Stimulated activated naive CD4-positive, alpha-beta T cell (primary cell): Measurements from ENCODE around the gene NLGN4X.
A peak's percentile ranks its signal among the peaks of the same experiment; 100 is the strongest.

ENCODE experiments used
- DNase-seq, 6 experiments: peaks; one replicate each; lab custom pipeline; 2025; lab: John Stamatoyannopoulos, UW

Gene NLGN4X

DNA sequence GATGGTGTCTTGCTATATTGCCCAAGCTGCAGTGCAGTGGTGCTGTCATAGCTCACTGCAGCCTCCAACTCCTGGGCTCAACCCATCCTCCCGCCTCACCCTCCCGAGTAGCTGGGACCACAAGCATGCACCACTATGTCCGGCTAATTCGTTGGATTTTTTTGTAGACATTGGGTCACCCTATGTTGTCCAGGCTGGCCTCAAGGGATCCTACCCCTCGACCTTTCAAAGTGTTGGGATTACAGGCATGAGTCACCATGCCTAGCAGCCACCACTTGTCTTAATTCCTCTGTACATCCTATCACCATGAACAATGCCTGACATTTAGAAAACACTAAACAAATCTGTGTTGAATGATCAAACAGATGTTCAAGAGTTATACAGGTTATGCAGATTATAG lies 76.7 kb downstream of the NLGN4X start:
- no peak for DNase-seq

GRCh38 chrX:6149060-6149872 lies 79.4 kb downstream of the NLGN4X start:
- DNase-seq: no peak

DNA sequence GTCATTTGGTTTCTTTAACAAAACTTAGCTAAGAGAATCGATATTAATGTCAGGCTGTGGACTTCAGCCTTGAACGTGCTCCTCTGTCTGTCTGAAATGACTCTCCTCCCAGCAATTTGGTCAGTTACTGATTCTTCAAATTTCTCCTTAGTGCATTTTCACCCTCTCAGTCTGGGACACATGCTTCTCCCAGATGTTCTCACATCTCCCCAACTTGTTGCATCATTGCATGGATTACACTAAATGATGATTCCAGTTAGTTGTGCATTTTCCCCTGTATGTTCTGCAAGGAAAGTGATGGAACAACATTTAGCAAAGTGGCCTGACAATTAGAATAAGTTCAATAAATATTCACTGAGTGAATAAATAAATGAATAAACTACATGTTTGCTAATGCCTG lies 94.4 kb downstream of the NLGN4X start:
- no peak for DNase-seq

DNA sequence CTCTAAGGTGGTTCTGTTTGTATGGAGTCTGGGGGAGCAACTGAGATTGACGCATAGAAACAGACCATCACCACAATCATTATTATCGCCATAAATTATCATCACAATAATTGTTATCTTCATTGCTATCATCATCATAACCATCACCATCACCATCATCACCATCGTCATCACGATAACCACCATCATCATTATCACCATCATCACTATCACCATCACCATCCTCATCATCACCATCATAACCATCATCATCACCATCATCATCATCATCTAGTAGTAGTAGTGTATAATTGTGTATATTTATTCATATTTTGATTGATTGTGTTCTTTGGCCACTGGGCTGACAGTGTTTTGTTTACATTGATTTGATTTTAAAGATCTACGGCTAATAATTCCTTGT lies 95.7 kb downstream of the NLGN4X start:
- no peak for DNase-seq

DNA sequence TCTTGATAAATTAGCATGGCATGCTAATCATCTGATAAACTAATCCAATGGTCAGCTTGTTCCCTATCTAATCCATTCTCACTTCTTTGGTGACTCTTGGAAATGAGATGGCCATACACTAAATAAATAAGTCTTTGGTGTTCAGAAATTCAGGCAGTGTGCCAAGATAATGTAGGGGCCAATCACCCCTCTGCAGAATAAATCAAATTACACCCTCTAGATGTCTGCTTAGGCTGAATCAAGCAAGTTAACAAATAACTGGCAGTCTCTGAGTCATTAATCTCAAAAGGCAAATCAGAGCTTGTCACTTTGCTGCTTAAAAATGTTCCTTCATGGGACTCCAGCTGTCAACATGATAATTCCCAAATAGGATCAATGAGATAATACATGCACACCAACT lies 97.4 kb downstream of the NLGN4X start:
- DNase-seq: no peak

- DNase-seq: no peak
Measured at GRCh38 chrX:6129195-6129594, 99.5 kb downstream of the NLGN4X start.

GRCh38 chrX:6120329-6120728 lies 108.3 kb downstream of the NLGN4X start:
- no peak for DNase-seq

GRCh38 chrX:6095469-6095868 lies 133.2 kb downstream of the NLGN4X start:
- DNase-seq: no peak

DNA sequence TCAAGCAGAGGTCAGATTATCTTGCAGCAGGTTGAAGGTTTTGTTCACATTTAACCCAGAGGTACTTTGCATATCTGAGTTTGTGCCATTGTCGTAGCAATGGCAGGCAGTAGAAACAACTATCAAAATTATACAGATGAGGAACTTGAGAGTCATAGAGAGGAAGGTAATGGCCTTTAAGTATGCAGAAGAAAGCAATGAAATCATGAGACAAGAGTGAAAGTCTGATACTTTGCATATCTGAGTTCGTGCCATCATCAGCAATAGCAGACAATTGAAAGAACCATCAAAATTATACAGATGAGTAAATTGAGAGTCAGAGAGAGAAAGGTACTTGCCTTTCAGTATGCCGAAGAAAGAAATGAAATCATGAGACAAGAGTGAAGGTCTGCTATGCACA lies 154.1 kb downstream of the NLGN4X start:
- DNase-seq: no peak

- DNase-seq: no peak
Measured at GRCh38 chrX:6071731-6072130, 156.9 kb downstream of the NLGN4X start.

- DNase-seq: no peak
Measured at GRCh38 chrX:6067600-6067999, 161.1 kb downstream of the NLGN4X start.

- no peak for DNase-seq
Measured at GRCh38 chrX:6053141-6053540, 175.5 kb downstream of the NLGN4X start.

DNA sequence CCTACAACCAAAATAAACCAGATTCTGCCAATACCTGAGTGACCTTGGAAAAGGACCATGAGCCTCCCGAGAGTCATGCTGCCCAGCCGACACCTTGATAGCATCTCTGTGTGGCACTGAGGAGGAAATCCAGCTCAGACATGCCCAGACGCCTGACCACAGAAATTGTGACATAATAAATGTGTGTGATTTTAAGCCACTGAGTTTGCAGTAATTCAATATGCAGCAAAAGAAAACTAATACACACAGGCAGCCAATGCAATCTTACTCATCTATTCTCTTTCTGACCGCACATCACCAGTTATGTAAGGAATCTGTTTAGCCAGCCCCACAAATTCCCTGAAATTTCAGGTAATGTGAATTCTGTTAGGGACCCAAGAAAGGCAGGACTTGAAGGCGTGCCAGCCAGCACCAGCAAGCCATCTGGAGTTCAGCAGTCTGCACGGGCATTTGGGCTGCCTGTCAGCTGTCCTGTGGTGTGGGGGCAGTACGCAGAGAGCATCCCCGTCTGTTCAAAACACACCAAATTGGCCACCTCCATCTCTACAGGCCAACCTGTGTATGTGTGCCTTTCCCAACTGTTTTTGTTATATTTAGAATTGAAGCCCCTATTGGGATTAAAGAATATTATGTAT lies 176.4 kb downstream of the NLGN4X start:
- no peak for DNase-seq

DNA sequence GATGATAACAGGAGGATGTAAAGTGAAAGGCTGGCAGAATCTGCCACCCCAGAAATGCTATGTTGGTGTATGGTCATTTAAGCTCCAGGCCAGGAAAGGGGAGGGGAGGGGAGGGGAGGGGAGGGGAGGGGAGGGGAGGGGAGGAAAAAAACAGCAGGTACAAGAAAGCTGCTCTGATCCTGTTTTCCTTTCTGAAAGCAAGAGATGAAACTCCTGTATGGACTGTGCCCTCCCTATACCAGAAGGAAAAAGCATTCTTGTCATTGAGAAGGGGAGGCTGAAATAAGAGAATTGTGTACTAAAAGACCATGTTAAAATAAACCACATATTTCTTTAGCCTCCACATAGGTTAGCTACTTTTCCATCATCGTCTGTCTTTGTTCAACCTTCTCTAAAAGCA lies 179.5 kb downstream of the NLGN4X start:
- DNase-seq: no peak

DNA sequence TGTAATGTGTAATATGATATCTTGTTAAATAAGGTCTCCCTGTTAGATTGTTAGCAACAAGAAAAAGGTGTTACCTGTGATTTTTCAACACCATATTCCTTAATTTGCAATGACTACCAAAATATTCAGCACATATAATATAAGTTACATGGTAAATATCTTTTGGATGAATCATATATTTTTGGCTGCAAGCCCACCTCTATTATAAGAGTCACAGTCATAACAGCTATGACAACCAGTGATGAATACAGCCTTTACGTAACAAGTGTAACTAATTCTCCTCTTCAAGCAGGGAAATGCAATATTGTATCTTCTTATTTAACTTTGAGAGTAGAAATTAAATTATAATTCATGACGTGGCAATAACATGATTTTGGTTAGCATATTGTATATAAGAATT lies 187.0 kb downstream of the NLGN4X start:
- DNase-seq: no peak

DNA sequence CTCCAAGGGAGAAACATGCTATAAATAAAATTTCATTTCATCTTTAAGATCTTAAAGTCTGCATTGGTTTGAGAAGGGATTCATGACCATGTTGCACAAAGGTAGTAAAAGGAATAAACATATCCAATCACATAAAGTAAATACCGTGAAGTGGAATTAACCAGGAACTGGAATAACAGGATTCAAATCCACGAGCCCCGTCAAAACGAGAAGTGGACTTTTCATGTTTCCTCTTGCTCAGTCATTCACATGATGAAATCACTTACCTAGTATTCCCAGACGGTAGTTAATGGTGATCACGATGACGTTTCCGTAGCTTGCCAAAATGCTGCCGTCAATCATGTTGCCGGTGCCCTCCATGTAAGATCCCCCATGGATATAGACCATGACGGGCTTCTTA lies 199.7 kb downstream of the NLGN4X start:
- no peak for DNase-seq

GRCh38 chrX:6026980-6027379 lies 201.7 kb downstream of the NLGN4X start:
- no peak for DNase-seq

DNA sequence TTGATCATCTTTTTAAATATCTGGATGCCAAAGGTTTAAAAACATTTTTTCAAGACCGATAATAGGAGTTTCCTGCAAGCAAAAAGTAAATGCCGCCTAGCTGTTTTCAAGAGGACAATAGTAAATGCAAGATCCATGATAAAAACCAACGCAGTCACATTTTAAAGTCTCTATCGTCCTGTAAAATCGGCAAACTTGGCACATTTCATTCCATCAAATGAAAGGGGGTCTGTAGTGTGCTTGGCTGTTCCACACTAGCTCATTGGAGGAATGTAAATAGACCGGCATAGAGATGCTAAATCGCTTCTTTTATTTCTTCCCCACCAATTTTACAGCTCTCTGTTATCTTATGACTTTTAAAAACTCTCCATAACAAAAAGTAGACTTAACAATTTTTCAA lies 202.2 kb downstream of the NLGN4X start:
- DNase-seq: no peak

DNA sequence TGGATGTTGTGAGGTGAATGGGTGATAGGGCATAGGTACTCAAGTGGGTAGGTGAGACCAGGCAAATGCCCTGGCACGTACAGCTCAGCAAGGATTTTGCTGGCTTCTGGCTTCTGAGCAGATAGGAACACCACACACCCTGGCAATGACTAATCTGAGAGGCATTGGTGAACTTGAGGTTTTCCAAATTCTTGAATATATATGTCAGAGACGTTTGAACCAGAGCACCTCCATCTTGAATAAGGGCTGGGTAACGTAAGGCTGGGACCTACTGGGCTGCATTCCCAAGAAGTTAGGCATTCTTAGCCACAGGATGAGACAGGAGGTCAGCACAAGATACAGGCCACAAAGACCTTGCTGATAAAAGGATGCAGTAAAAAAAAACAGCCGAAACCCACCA lies 204.5 kb downstream of the NLGN4X start:
- no peak for DNase-seq

GRCh38 chrX:6021316-6022091 lies 207.2 kb downstream of the NLGN4X start:
- DNase-seq: peak in 2 of 6 experiments; percentile 25 to 26

GRCh38 chrX:6019076-6019475 lies 209.6 kb downstream of the NLGN4X start:
- no peak for DNase-seq

GRCh38 chrX:6015423-6015822 lies 213.2 kb downstream of the NLGN4X start:
- DNase-seq: no peak

GRCh38 chrX:6012357-6012756 lies 216.3 kb downstream of the NLGN4X start:
- no peak for DNase-seq
